ENCODE data around the gene MYPOP. TPM values are rescaled to one million over a fixed set of nuclear protein-coding genes. Genes with fewer than 3 reads are reported as not detected.

Gene MYPOP
- total and polyA plus RNA-seq, 2 experiments from 2014 or later, result 3.1 to 3.5 TPM

GRCh38 chr19:45879055-45879454 is 23.4 kb downstream of the MYPOP start:
- DNase-seq (ENCODE audit: low spot score), result no peak
- Histone ChIP-seq H3K4me2 (no peak overlapping the region), H4K20me1 (ENCODE audit: insufficient read depth, poor library complexity, severe bottlenecking) (peaks cover 6% of the 10 kb centered on the region), H3K9me2 (replicated peaks; ENCODE audit: insufficient read depth) (no peaks in the 10 kb centered on the region), H3K27me3 (no peaks in the 10 kb centered on the region), H2AFZ (no peak overlapping the region), H3K4me3 (no peak overlapping the region), H3K27ac (peak overlapping the region; percentile 84), H3K4me1 (ENCODE audit: insufficient read depth) (peaks cover 29% of the 10 kb centered on the region), H3K36me3 (replicated peaks; ENCODE audit: insufficient read depth, low read depth) (no peaks in the 10 kb centered on the region), H3K9me3 (ENCODE audit: low read depth) (no peaks in the 10 kb centered on the region), H3K79me2 (peaks cover 6% of the 10 kb centered on the region)
- 88% methylated on average over 8 of the region's 8 CpGs for WGBS (ENCODE audit: low lambda C conversion rate, missing lambda C conversion rate)
- TF ChIP-seq CTCF (IDR thresholded peaks at IDR 0.05; ENCODE audit: poor library complexity) (no peak), EZH2 (IDR thresholded peaks at IDR 0.05; ENCODE audit: borderline replicate concordance) (no peak), EZH2phosphoT487 (IDR thresholded peaks at IDR 0.05; ENCODE audit: low read depth, severe bottlenecking, unreplicated experiment) (no peak)

GRCh38 chr19:45878043-45878794 is 24.2 kb downstream of the MYPOP start:
- peak; percentile 71 for DNase-seq (ENCODE audit: low spot score)
- no peaks in the 10 kb centered on the region for H4K20me1 ChIP-seq (ENCODE audit: insufficient read depth, poor library complexity, severe bottlenecking)
- H3K4me2 ChIP-seq, result no peak overlapping the region
- H3K27ac ChIP-seq, result peak overlapping the region; percentile 94
- H3K36me3 ChIP-seq (replicated peaks; ENCODE audit: insufficient read depth, low read depth), result no peaks in the 10 kb centered on the region
- no peaks in the 10 kb centered on the region for H3K27me3 ChIP-seq
- no peak for TF ChIP-seq EZH2phosphoT487 (IDR thresholded peaks at IDR 0.05; ENCODE audit: low read depth, severe bottlenecking, unreplicated experiment)
- TF ChIP-seq CTCF (IDR thresholded peaks at IDR 0.05; ENCODE audit: poor library complexity), result no peak
- TF ChIP-seq EZH2 (IDR thresholded peaks at IDR 0.05; ENCODE audit: borderline replicate concordance), result no peak
- H3K79me2 ChIP-seq, result no peaks in the 10 kb centered on the region
- no peaks in the 10 kb centered on the region for H3K9me3 ChIP-seq (ENCODE audit: low read depth)
- WGBS (ENCODE audit: low lambda C conversion rate, missing lambda C conversion rate), result 69% methylated on average over 11 of the region's 11 CpGs
- peaks cover 31% of the 10 kb centered on the region for H3K4me1 ChIP-seq (ENCODE audit: insufficient read depth)
- H2AFZ ChIP-seq, result no peak overlapping the region
- no peak overlapping the region for H3K4me3 ChIP-seq
- H3K9me2 ChIP-seq (replicated peaks; ENCODE audit: insufficient read depth), result no peaks in the 10 kb centered on the region

GRCh38 chr19:45876411-45877197 is 25.8 kb downstream of the MYPOP start:
- no peaks in the 10 kb centered on the region for H3K79me2 ChIP-seq
- no peaks in the 10 kb centered on the region for H4K20me1 ChIP-seq (ENCODE audit: insufficient read depth, poor library complexity, severe bottlenecking)
- H3K27me3 ChIP-seq, result no peaks in the 10 kb centered on the region
- peak overlapping the region; percentile 77 for H2AFZ ChIP-seq
- H3K36me3 ChIP-seq (replicated peaks; ENCODE audit: insufficient read depth, low read depth), result no peaks in the 10 kb centered on the region
- peak overlapping the region; percentile 94 for H3K27ac ChIP-seq
- 7% methylated on average over 29 of the region's 41 CpGs for WGBS (ENCODE audit: low lambda C conversion rate, missing lambda C conversion rate)
- TF ChIP-seq EZH2 (IDR thresholded peaks at IDR 0.05; ENCODE audit: borderline replicate concordance), result no peak
- TF ChIP-seq CTCF (IDR thresholded peaks at IDR 0.05; ENCODE audit: poor library complexity), result no peak
- no peak for TF ChIP-seq EZH2phosphoT487 (IDR thresholded peaks at IDR 0.05; ENCODE audit: low read depth, severe bottlenecking, unreplicated experiment)
- H3K4me2 ChIP-seq, result peak overlapping the region; percentile 74
- no peaks in the 10 kb centered on the region for H3K9me3 ChIP-seq (ENCODE audit: low read depth)
- peak; percentile 84 for DNase-seq (ENCODE audit: low spot score)
- peaks cover 31% of the 10 kb centered on the region for H3K4me1 ChIP-seq (ENCODE audit: insufficient read depth)
- no peaks in the 10 kb centered on the region for H3K9me2 ChIP-seq (replicated peaks; ENCODE audit: insufficient read depth)
- H3K4me3 ChIP-seq, result no peak overlapping the region

Data from hepatocyte (in vitro differentiated cells).